ENCODE results near the gene BAK1. TPM values are rescaled to one million over a fixed set of nuclear protein-coding genes. Genes with fewer than 3 reads are reported as not detected.
"Not testable (repeated sequence)": the region's sequence is repeated elsewhere in the genome, so short reads cannot be mapped to it uniquely, and the experiment has no call there.

The BAK1 gene
- total RNA-seq, 1 donor from 2014 or later: 18.8 TPM

- intact Hi-C loops (cut with DNase I): no loop called here
- no peak for DNase-seq (ENCODE audit: low spot score)
Observed at GRCh38 chr6:33568826-33569570, 11.1 kb downstream of the BAK1 start.

GRCh38 chr6:33567836-33568235 is 12.2 kb downstream of the BAK1 start:
- no peak for DNase-seq (ENCODE audit: low spot score)
- intact Hi-C loops (cut with DNase I): no loop called here

- intact Hi-C loops (cut with DNase I): no loop called here
- DNase-seq (ENCODE audit: low spot score): no peak
Observed at GRCh38 chr6:33566182-33567084, 13.6 kb downstream of the BAK1 start.

GRCh38 chr6:33558801-33559200 is 21.3 kb downstream of the BAK1 start:
- no peak for DNase-seq (ENCODE audit: low spot score)
- intact Hi-C loops (cut with DNase I): no loop called here

GRCh38 chr6:33557376-33557775 is 22.7 kb downstream of the BAK1 start:
- intact Hi-C loops (cut with DNase I): no loop called here
- DNase-seq (ENCODE audit: low spot score): no peak

GRCh38 chr6:33552883-33553282 is 27.2 kb downstream of the BAK1 start:
- intact Hi-C loops (cut with DNase I); DNase-seq (ENCODE audit: low spot score): not testable (repeated sequence)

- intact Hi-C loops (cut with DNase I): no loop called here
- no peak for DNase-seq (ENCODE audit: low spot score)
Observed at GRCh38 chr6:33552252-33552651, 27.8 kb downstream of the BAK1 start.

GRCh38 chr6:33551538-33551937 is 28.5 kb downstream of the BAK1 start:
- DNase-seq (ENCODE audit: low spot score): no peak
- intact Hi-C loops (cut with DNase I): no loop called here

GRCh38 chr6:33549896-33550295 is 30.2 kb downstream of the BAK1 start:
- intact Hi-C loops (cut with DNase I): no loop called here
- DNase-seq (ENCODE audit: low spot score): no peak

GRCh38 chr6:33549196-33549595 is 30.9 kb downstream of the BAK1 start:
- no peak for DNase-seq (ENCODE audit: low spot score)
- intact Hi-C loops (cut with DNase I): no loop called here

GRCh38 chr6:33547499-33547898 is 32.6 kb downstream of the BAK1 start:
- intact Hi-C loops (cut with DNase I): no loop called here
- DNase-seq (ENCODE audit: low spot score): no peak

GRCh38 chr6:33546766-33547165 is 33.3 kb downstream of the BAK1 start:
- intact Hi-C loops (cut with DNase I): no loop called here
- DNase-seq (ENCODE audit: low spot score): no peak

GRCh38 chr6:33545292-33545691 is 34.8 kb downstream of the BAK1 start:
- DNase-seq (ENCODE audit: low spot score); intact Hi-C loops (cut with DNase I): not testable (repeated sequence)

- no peak for DNase-seq (ENCODE audit: low spot score)
- intact Hi-C loops (cut with DNase I): no loop called here
Observed at GRCh38 chr6:33543116-33543515, 37.0 kb downstream of the BAK1 start.

GRCh38 chr6:33540768-33541167 is 39.3 kb downstream of the BAK1 start:
- DNase-seq (ENCODE audit: low spot score): no peak
- intact Hi-C loops (cut with DNase I): no loop called here

GRCh38 chr6:33534702-33535101 is 45.4 kb downstream of the BAK1 start:
- DNase-seq (ENCODE audit: low spot score): no peak
- intact Hi-C loops (cut with DNase I): no loop called here

GRCh38 chr6:33533163-33533869 is 46.8 kb downstream of the BAK1 start:
- DNase-seq (ENCODE audit: low spot score); intact Hi-C loops (cut with DNase I): not testable (repeated sequence)

GRCh38 chr6:33532431-33532830 is 47.6 kb downstream of the BAK1 start:
- intact Hi-C loops (cut with DNase I): not testable (repeated sequence)

GRCh38 chr6:33530617-33531016 is 49.5 kb downstream of the BAK1 start:
- intact Hi-C loops (cut with DNase I); DNase-seq (ENCODE audit: low spot score): not testable (repeated sequence)

More at GRCh38 chr6:33532431-33532830, 47.6 kb downstream of the BAK1 start:
- not testable (repeated sequence) for DNase-seq (ENCODE audit: low spot score)

All from cardiac septum (tissue), 1 donor.